Right lung (tissue), 5 donors: ENCODE measurements around the gene EIF4E. TPM values are rescaled to one million over a fixed set of nuclear protein-coding genes. Genes with fewer than 3 reads are reported as not detected.
"Not testable (repeated sequence)": the region's sequence is repeated elsewhere in the genome, so short reads cannot be mapped to it uniquely, and the experiment has no call there.

Experiments
- DNase-seq, 2 donors: peaks; one replicate each; pipeline ENCODE4 v3.0.0-alpha.2; 2013
- polyA plus RNA-seq, 5 donors: library from polyadenylated mRNA; unstranded; fragments of 120-200 nt; gene quantifications; one replicate each; pipeline versions ENCODE4 v1.2.1 to v1.2.3, GENCODE V29; 2013; ENCODE audit warnings: inconsistent platforms in 1 of 5, low replicate concordance in 1 of 5; ENCODE audit not compliant: insufficient read length in 5 of 5, insufficient read depth in 1 of 5

EIF4E gene
- polyA plus RNA-seq, 5 donors, result 91.0 to 118 (median 113) TPM

DNA sequence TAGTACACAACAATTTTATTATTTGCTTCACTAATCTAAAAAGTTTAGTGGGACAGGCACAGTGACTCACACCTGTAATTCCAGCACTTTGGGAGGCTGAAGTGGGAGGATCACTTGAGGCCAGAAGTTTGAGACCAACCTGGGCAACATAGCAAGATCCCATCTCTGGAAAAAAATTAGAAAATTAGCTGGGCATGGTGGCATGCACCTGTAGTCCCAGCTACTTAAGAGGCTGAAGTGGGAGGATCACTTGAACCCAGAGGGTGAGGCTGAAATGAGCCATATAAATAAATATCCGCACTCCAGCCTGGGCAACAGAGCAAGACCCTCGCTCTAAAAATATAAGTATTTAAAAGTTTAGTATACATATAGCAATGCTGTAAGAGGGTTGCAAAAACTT is 42.6 kb downstream of the EIF4E start:
- DNase-seq, result not testable (repeated sequence)

DNA sequence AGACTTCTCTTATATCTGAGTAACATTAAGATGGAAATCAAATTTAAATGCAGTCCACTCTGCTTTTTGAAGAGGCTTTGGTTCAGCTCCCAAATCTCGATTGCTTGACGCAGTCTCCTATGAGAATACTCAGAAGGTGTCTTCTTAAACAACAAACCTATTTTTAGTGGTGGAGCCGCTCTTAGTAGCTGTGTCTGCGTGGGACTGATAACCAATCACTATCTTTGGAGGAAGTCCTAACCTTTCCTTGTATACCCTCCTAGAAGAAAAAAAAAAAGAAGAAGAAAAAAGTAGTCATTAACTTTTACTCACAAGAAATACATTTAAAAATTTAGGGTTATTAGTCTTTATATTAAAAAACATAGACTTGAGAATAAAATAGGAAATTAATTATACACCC is 48.0 kb downstream of the EIF4E start:
- DNase-seq, result not testable (repeated sequence)

DNA sequence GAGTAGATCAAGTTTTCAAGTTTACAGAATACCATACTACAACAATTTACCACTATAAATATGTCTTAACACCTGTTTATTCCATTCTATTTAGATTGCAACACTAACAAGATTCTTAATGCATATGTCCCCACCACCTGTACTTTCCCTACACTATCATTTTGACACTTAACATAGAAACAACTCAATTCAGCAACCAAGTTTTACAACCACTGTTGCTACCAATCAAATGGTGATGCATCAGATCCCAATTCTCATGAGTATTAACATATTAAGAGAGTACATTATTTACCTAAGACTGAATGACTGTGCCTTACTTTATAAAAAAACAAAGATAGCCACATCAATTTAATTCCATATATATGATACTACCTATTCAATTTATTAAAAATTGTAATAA is 49.4 kb downstream of the EIF4E start:
- DNase-seq, result no peak

DNA sequence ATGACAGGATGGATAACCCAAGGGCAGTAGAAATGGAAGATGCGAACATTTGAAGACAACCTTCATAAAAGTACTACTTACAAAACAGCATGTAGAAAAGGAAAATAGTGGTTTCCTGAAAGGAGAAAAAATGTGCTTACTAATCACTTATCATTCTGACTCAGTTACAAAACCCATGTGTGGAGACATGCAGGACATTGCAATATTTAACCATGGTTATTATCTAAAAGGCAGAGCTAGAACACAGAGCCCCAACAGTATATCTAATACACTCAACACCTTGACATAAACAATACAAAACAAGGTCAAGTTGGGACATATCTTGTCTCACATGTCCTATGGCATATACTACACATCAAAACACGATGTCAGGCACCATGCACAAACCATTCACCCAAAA is 55.9 kb downstream of the EIF4E start:
- no peak for DNase-seq

DNA sequence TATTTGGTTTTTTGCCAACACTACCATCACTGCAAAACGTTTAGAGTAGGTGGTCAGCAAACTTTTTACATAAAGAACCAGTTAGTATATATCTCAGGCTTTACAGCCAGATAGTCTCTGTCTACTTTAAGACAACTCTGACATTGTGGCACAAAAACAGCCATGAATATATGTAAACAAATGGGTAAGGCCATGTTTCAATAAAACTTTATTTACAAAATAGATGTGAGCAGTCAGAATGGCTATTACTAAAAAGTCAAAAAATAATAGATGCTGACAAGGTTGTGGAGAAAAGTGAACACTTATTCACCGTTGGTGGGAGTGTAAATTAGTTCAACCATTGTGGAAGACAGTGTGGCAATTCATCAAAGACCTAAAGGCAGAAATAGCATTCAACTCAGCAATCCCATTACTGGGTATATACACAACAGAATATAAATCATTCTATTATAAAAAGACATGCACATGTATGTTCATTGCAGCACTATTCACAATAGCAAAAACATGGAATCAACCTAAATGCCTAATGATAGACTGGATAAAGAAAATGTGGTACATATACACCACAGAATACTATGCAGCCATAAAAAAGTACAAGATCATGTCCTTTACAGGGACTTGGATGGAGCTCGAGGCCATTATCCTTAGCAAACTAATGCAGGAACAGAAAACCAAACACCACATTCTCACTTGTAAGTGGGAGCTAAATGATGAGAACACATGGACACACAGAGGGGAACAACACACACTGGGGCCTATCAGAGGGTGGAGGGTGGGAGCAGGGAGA is 56.6 kb downstream of the EIF4E start:
- DNase-seq, result not testable (repeated sequence)

DNA sequence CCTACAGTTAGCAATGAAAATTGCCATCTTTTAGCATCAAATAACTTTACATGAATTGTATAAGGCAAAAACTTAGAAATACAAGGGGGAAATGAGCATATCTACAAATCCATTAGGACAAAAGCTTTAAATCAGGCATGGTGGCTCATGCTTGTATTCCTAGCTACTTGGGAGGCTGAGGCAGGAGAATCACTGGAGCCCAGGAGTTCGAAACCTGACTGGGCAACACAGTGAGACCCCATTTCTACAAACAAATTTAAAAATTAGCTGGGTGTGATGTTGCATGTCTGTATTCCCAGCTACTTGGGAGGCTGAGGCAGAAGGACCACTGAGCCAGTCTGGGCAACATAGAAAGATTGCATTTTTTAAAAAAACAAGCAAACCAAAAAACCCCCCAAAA is 61.3 kb downstream of the EIF4E start:
- DNase-seq, result no peak

DNA sequence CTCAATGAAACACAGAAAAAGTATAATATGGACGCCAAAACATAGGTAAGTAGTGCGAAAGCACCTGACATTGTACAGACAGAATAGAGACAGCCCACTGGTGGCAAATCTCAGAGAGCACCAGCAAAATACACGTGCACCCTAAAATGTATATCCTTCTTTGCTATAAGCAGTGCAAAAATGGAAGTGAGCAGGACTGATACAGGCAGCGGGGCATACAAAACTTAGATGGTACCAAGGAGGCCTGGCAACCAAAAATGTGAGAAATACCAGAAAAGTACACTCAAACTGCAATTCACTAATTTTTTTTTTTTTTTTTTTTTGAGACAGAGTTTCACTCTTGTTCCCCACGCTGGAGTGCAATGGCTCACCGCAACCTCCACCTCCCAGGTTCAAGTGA is 63.9 kb downstream of the EIF4E start:
- DNase-seq, result no peak

DNA sequence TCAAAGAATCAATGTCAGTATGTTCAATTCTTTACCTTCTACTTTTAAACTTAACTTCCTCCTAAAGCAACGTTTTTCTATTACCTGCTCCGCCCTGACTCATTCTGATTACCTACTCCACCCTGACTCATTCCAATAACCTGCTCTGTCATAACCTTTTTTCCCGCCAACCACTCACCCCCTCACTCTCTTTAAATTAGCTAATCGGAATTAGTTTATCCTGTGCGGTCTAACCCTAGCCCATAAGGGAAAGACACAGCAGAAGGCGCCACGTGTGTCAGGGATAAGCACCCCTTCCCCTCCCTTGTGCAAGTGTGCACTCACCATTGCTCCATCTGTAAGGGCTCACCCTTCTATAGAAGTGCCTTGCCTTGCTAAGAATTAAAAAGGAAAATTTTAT is 64.4 kb downstream of the EIF4E start:
- DNase-seq, result no peak

DNA sequence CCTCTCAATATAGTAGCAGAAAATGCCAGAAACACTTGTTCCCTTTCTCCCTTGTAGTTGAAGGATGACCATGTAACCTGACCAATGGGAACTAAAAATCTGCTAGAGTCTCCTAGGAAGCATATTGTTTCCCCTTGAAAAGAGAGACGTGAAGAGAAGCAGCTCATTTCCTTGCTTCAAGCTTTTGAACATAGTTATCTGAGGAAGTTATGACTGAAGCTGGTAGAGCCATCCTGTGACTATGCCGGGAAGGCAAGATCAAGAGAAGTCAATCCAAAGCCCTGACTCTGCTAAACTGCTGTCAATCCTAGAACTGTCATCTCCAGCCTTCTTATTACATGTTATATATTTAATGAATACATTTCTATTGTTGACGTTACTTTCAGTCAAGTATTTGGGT is 66.6 kb downstream of the EIF4E start:
- no peak for DNase-seq

DNA sequence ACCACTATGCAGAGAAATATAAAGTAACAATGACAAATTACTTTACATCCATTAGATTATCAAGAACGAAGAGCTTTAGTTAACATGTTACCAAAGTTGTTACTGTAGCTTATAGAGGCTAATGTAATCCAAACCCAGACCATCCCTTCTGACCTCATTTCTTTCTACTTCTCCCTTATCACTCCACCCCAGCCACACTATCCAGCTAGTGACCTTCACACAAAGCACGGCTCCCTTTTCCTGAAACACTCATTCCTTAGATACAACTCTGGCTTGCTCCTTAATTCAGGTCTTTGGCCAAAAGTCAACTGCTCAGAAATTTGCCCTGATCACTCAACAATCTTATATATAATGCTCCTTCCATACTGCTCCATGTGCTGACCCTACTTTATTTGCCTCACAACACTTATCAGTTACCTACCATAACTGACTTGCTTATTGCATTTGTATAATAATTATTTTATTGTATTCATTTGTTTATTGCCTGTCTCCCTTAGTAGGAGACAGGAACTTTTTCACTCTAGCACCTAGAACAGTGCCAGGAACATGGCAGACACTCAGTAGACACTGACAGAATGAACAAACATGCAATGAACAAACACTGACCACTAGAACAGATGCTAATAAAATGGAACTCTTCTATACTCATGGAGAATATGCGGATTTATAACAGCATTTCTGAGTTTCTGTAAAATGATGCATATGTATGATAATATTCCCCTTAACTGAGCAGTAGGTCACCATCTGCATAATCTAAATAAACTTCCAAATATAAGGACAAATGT is 67.6 kb downstream of the EIF4E start:
- no peak for DNase-seq

DNA sequence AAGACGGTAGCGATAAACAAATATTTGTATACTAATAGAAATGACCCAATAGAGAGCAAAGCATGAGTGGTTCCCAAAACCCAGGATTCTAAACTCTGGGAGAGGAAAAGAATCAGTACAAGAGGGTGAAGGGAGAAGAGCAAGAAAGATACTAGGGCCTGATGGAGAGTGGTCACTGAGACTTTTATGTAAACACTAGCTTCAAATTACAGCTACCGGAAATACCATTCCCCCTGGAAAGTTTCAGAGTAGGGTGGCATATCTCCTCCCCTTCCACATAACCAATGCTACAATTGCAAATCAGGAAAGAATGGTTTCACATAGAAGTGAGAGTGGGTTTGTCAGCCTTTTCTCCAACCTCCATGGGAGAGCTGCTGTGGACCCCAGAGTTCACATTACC is 77.1 kb downstream of the EIF4E start:
- no peak for DNase-seq

DNA sequence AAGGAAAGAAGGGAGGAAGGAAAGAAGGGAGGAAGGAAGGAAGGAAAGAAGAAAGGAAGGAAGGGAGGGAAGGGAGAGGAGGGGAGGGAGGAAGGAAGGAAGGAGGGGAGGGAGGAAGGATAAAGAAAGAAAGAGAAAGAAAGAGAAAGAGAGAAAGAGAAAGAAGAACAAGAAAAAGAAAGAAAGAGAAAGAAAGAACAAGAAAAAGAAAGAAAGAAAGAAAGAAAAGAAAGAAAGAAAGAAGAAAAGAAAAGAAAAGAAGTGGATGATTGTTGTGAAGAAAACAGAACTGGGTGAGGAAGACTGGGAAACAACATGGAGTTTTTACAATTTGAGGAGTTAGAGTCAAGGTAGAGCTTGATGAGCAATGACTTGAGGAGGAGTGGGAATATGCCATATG is 78.0 kb downstream of the EIF4E start:
- DNase-seq, result no peak

DNA sequence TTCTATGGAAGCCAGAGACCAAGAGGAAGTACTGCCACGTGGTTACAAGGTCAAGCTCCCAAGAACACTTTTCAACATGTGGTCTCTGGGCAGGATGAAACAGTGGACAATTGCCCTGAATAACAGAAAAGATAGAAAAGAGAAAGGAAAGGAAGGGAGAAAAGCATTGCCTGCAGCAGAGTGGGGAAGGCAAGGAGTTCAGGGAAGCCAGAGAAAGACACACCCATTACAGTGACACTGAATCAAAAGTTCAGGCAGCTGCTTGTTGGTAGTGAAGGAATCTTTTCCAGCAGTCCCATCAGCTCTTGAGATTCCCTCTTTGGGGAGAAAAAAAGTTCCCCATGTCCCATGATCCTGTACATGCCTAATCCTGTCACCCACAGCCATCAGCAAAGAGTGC is 80.5 kb downstream of the EIF4E start:
- no peak for DNase-seq

DNA sequence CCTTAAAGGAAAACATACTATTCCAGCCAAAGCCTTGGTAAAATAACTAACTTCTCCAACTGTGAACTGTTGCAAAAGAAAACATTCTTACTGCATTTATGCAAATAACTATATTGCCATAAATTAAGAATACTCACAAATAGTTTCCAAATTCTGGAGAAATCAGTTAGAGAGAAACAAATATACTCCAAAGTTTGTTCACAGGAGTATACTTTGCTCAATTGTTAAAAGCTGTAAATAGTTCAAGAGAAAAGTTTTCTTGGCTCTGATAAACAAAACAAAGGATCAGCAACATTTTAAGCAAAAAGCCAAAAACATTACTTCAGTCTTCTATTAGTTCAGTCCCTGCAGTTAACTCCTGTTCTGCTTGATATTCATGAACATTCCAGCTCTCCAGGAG is 83.0 kb downstream of the EIF4E start:
- no peak for DNase-seq

DNA sequence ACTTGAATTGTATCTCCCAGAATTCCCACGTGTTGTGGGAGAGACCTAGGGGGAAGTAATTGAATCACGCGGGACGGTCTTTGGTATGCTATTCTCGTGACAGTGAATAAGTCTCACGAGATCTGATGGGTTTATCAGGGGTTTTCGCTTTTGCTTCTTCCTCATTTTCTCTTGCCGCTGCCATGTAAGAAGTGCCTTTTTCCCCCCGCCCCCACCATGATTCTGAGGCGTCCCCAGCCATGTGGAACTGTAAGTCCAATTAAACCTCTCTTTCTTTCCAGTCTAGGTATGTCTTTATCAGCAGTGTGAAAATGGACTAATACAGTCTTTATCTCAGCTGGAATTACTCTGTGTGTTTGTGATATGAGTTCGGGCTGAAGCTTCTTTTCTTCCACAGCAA is 86.0 kb downstream of the EIF4E start:
- DNase-seq, result not testable (repeated sequence)

DNA sequence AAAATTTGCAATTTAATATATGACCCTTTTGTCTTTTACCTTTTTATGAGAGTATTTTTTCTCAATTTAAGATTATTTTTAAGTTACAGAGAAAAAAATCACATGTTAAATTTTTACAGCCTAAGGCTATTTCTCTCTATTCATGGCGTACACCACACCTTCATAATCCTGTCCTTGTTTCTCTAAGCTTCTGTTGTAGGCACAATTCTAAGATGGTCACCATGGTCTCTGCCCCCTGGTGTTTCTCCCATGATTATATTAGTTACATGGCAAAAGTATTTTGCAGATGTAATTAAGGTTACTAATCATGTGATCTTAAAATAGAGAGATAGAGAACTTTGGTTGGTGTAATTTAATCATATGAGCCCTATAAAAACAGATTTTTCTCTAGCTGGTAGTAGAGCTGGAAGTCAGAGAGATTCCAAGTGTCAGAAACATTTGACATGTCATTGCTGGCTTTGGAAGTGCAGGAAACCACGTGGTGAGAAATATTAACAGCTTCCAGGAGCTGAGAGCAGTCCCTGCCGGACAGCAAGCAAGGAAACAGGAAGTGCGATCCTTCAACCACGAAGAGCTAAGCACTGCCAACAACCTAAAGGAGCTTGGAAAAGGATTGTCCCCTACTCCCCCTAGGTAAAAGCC is 89.8 kb downstream of the EIF4E start:
- DNase-seq, result no peak

DNA sequence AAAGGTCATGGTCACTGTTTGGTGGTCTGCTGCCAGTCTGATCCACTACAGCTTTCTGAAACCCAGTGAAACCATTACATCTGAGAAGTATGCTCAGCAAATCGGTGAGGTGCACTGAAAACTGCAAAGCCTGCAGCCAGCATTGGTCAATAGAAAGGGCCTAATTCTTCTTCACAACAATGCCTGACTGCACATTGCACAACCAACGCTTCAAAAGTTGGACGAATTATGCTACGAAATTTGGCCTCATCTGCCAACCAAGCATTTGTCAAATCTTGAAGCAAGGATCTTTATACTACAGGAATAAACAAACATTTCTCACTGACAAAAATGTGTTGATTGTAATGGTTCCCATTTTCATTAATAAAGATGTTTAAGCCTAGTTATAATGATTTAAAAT is 90.4 kb downstream of the EIF4E start:
- peak; percentile 10 to 14 for DNase-seq

DNA sequence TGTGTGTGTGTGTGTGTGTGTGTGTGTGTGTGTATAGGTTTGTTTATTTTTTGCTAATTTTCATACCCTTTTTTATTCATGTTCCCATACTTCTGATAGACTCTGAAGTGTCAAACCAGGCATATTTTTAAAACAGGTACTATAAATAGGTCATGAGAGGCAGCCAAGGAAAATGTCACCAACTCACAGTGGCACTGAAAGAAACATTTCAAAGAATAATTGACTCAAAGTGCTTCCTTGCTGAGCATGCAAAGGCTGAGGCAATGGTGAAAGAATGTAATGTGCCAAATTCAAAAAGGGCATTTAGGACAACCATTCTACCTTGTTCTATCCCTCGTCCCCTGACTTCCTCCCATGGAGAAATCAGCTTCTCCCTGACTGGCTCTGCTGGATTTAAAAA is 95.5 kb downstream of the EIF4E start:
- no peak for DNase-seq

DNA sequence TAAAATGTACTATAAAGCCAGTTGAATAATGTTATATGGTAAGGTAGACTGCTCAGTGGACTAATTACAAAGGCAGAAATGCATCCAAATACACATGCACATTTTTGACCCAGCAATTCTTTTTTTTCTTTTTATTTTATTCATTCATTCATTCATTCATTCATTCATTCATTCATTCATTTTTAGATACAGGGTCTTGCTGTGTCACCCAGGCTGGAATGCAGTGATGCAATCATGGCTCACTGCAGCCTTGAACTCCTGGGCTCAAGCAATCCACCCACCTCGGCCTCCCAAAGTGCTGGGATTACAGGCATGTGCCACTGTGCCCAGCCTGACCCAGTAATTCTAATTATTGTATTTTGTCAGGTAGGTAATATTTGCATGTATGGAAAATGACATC is 97.9 kb downstream of the EIF4E start:
- DNase-seq, result not testable (repeated sequence)
